Inflammatory macrophage treated with lipopolysaccharide for 4 hours (primary cell): ENCODE data around the gene RAB1B.

Experiments used
- DNase-seq: peaks from one replicate; pipeline ENCODE4 v3.0.0-alpha.2; 2020

RAB1B gene

GRCh38 chr11:66268244-66268951 is at the start of gene RAB1B:
RAB1B (plus strand) TSS chr11:66268639; CDS start chr11:66268680, 41 bp downstream.
- DNase-seq: peak; percentile 100

GRCh38 chr11:66218846-66219620 is 49.4 kb upstream of the RAB1B start:
- no peak for DNase-seq

- no peak for DNase-seq
These were observed 48.4 kb upstream of the RAB1B start for GRCh38 chr11:66219846-66220565.

- DNase-seq: no peak
These were observed 47.9 kb upstream of the RAB1B start for GRCh38 chr11:66220566-66220935.

GRCh38 chr11:66221012-66221411 is 47.4 kb upstream of the RAB1B start:
- DNase-seq: no peak

- DNase-seq: no peak
These were observed 46.7 kb upstream of the RAB1B start for GRCh38 chr11:66221726-66222236.

GRCh38 chr11:66222358-66223149 is 45.9 kb upstream of the RAB1B start:
- peak; percentile 90 for DNase-seq

GRCh38 chr11:66224226-66224855 is 44.1 kb upstream of the RAB1B start:
- DNase-seq: no peak

GRCh38 chr11:66225066-66225465 is 43.4 kb upstream of the RAB1B start:
- no peak for DNase-seq

- no peak for DNase-seq
These were observed 42.3 kb upstream of the RAB1B start for GRCh38 chr11:66226101-66226500.

- no peak for DNase-seq
These were observed 40.7 kb upstream of the RAB1B start for GRCh38 chr11:66227700-66228099.

GRCh38 chr11:66228521-66228920 is 39.9 kb upstream of the RAB1B start:
- DNase-seq: no peak

GRCh38 chr11:66230156-66230555 is 38.3 kb upstream of the RAB1B start:
- DNase-seq: no peak

GRCh38 chr11:66230978-66231377 is 37.5 kb upstream of the RAB1B start:
- no peak for DNase-seq

GRCh38 chr11:66231561-66231960 is 36.9 kb upstream of the RAB1B start:
- DNase-seq: no peak

GRCh38 chr11:66232769-66233168 is 35.7 kb upstream of the RAB1B start:
- no peak for DNase-seq

GRCh38 chr11:66233301-66233700 is 35.1 kb upstream of the RAB1B start:
- no peak for DNase-seq

- no peak for DNase-seq
These were observed 33.3 kb upstream of the RAB1B start for GRCh38 chr11:66235141-66235540.

- DNase-seq: no peak
These were observed 30.6 kb upstream of the RAB1B start for GRCh38 chr11:66237867-66238266.

GRCh38 chr11:66238786-66239413 is 29.5 kb upstream of the RAB1B start:
- no peak for DNase-seq

- DNase-seq: no peak
These were observed 28.9 kb upstream of the RAB1B start for GRCh38 chr11:66239511-66239910.
